ENCODE results near the gene ASNS.

DNA sequence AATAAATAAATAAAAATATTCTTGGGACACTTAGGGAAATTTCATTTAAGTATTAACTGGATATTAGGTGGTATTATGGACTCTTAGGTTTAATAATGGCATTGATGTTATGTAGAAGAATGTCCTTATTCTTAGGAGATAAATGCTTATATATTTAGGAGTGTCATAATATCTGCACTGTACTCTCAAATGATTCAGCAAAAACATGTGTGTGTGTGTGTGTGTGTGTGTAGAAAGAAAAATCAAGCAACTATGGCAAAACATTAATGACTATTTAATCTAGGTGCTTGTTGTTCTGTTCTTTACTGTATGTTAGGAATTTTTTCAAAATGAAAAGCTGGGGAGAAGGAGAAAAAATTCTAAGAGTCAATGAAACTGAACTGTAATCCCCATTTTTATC is 3.9 kb downstream of the ASNS start:
- TF ChIP-seq, protein P1, sequence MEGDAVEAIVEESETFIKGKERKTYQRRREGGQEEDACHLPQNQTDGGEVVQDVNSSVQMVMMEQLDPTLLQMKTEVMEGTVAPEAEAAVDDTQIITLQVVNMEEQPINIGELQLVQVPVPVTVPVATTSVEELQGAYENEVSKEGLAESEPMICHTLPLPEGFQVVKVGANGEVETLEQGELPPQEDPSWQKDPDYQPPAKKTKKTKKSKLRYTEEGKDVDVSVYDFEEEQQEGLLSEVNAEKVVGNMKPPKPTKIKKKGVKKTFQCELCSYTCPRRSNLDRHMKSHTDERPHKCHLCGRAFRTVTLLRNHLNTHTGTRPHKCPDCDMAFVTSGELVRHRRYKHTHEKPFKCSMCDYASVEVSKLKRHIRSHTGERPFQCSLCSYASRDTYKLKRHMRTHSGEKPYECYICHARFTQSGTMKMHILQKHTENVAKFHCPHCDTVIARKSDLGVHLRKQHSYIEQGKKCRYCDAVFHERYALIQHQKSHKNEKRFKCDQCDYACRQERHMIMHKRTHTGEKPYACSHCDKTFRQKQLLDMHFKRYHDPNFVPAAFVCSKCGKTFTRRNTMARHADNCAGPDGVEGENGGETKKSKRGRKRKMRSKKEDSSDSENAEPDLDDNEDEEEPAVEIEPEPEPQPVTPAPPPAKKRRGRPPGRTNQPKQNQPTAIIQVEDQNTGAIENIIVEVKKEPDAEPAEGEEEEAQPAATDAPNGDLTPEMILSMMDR (IDR thresholded peaks at IDR 0.05; ENCODE audit: low read length) = no peak
- no peak for TF ChIP-seq EZH2 (IDR thresholded peaks at IDR 0.05; ENCODE audit: borderline replicate concordance, low read length)

Measured in OCI-LY1 (cell line).